ENCODE results near the gene PARP3. TPM values are rescaled to one million over a fixed set of nuclear protein-coding genes. Genes with fewer than 3 reads are reported as not detected.

PARP3 gene
- total RNA-seq, 4 donors from 2014 or later: 13.4 to 39.0 (median 29.5) TPM

DNA sequence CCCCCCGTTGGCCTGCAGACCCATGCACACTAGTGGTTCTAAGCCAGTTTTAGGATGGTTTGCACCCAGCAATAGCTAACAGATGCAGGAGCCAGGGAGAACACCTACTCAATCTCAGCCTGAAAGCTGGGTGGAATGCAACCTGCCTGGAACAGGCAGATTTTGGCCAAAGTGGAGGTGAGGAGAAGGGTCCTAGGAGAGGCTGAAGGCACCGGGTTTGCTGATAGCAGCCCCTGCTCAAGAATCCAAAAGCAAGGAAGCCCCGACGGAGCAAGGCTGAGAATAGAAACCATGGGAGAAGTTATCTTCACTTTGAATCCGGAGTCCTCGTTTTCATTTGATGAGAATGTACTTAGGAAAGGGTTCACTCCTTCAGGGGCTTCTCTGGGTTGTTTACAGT is 10.4 kb upstream of the PARP3 start:
- no peak for TF ChIP-seq CTCF (IDR thresholded peaks at IDR 0.05; ENCODE audit: low read depth)

DNA sequence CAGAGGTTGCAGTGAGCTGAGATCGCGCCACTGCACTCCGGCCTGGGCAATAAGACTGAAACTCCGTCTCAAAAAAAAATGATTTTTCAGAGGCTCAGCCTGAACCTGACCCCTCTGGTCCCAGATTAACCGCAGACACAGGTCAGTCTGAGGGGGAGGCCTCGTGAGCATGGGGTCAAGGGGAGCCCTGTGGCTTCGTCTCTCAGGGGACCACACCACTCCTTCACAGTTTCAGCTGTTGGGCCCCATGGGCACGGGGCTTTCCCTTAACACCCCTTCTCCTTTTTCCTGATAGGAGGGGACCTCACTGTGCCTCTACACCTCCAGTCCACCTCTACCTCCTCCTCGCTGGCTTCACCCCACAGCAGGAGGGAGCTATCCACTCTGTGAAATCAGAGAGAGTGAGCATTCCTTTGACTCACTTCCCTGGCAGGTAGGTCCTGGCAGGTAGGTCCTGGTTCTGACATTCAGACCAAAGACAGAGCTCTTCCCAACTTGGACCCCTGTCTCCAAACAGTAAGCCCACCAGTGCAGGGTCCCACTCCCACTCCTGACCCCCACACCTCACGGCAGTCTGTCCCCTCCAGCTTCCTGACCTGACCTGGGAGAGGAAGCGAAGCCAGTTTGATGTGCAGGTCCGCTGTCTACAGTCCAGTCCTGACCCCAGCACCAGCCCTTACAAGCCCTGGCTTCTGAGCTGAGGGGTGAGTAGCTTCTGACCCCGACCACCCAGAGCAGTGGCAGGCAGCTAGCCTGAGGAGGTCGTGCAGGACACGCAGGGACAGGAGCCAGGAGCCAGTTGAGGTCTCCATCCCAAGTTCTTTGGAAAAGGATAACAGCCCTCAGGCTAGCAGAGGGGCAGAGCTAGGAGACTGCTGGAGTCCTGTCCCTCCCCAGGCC is 9.4 kb upstream of the PARP3 start:
- TF ChIP-seq CTCF (IDR thresholded peaks at IDR 0.05; ENCODE audit: low read depth): no peak

DNA sequence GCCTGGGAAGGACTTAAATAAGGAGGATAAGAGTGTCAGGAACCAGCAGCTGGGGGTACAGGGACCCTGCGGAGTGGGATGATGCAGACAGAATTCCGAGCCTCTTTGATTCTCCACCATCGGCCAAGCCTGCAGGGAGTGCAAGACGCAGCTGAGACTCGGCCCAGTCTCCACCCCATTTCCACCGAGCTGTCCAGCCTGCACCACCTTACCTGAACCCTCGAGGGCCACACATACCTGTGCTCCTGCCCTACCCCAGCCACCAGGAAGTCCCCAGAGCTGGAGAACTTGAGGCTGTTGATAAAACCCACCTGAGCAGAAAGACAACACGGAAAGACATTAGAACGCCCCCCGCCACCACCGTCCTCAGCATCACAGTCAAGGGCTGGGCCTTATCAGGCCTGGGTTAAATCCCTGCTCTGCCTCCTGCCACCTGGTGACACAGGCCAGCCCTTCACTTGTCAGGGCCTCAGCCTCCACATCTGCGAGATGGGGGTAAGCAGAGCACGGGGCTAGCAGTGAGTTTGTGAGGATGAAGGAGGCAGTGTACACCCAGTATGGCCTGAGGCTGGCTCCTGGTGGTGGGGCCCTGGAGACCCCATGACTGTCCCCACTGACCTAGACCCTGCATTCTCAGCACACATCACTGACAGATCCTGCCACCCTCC is 8.6 kb upstream of the PARP3 start:
- TF ChIP-seq CTCF (IDR thresholded peaks at IDR 0.05; ENCODE audit: low read depth): no peak

DNA sequence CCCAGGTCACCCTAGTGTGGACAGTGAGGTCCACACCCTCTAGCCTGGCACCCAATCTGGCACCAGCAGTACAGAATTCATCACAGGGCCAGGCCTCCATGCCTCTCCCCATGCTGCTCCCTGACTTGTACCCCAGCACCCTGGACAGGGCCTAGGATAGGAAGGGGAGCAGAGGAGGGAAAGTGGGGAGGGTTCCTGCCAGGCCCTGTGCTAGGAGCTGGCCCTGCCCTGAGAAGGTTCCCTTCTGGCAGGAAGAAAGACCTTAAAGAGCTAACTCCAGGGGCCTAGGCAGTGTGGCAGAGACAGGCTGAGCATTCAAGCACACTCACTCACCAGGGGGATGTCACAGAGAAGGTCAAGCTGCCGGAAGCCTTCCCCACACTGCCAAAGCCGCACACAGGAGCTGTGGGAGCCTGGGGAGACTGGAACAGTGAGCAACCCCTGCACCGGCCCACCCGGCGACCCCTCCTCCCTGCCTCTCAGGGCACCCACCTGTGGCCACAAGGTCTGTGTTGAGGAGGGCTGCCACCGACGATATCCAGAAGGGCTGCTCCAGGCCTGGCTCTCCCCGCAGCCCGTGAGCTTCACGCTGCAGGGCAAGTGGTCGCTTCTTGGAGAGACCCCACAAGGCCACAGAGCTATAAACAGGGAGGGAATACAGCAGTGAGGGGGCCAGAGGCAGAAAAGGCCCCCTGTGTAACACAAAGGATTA is 7.9 kb upstream of the PARP3 start:
- no peak for TF ChIP-seq CTCF (IDR thresholded peaks at IDR 0.05; ENCODE audit: low read depth)

DNA sequence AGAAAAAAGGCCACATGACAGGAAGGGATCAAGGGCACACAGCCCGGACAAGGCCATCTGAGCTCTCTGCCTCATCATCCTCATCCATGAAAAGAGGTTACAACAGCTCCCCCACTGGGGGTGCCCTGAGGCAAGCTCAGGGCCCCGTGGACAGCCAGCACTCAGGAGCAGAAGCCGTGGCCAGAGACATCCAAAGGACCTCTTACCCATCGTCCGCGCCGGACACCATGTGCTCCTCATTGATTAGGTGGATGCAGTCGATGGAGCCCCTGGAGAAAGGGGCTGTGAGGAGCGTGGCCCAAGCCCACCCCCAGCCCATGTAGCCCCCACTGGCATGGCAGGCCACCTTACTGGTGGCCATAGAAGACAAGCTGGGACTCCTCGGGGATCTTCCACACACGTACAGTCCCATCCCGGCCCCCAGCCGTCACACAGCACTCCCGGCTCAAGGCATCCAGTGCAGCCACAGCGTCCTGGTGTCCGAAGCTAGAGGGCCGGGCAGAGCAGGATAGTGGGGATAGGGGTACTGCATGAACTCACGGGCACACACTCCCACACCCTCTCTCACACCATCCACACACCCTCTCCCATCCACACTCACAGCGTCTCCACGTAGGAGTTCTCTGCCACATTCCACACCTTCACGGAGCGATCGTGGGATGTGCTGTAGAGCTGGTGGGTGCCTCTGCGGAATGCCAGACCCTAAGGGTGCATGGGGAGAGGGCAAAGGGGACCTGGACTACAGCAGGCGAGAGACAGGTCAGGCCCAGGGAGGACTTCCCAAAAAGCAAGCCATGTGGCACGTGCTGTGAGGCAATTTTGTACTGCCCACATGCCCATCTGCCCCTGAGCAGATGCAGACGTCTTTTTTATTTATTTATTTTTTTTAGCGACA is 6.9 kb upstream of the PARP3 start:
- no peak for TF ChIP-seq CTCF (IDR thresholded peaks at IDR 0.05; ENCODE audit: low read depth)

GRCh38 chr3:51935886-51936755 is 6.0 kb upstream of the PARP3 start:
- no peak for TF ChIP-seq CTCF (IDR thresholded peaks at IDR 0.05; ENCODE audit: low read depth)

All from subcutaneous adipose tissue (tissue), 4 donors.